SU-DHL-6 (cell line): ENCODE data around the gene ZNF333.

Source experiments
- EZH2phosphoT487 ChIP-seq: fragments of 200-600 bp; sonication (generic), shearing (Covaris generic); conservative IDR thresholded peaks from 2 replicates; pipeline ENCODE4 v1.6.1; 2018; ENCODE audit warnings: mild to moderate bottlenecking, antibody characterized with exemption, low read length, moderate library complexity, mixed read lengths
- TF ChIP-seq, protein P1 (sequence below): fragments of 200-600 bp; sonication (generic); IDR thresholded peaks from one replicate; pipeline ENCODE4 v1.5.1; 2017; ENCODE audit warnings: antibody characterized with exemption, mild to moderate bottlenecking, low read length, moderate library complexity; ENCODE audit not compliant: insufficient read depth, poor library complexity, severe bottlenecking

DNA sequence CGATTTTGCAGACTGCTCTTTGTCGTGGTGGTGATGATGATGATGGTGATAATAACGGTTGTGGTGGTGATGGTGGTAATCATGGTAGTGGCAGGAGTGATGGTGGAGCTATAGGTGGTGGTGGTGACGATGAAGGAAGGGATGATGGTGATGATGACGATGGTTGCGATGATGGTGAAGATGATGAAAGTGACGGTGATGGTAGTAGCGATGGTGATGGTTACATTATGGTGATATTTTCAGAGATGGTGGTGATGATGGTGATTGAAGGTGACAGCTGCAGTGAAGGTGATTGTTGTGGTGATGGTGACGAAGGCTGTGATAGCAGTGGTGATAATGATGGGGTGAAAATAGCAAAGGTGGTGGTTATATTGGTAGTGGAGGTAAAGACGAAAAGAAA lies 13.1 kb upstream of the ZNF333 start:
- TF ChIP-seq, protein P1, sequence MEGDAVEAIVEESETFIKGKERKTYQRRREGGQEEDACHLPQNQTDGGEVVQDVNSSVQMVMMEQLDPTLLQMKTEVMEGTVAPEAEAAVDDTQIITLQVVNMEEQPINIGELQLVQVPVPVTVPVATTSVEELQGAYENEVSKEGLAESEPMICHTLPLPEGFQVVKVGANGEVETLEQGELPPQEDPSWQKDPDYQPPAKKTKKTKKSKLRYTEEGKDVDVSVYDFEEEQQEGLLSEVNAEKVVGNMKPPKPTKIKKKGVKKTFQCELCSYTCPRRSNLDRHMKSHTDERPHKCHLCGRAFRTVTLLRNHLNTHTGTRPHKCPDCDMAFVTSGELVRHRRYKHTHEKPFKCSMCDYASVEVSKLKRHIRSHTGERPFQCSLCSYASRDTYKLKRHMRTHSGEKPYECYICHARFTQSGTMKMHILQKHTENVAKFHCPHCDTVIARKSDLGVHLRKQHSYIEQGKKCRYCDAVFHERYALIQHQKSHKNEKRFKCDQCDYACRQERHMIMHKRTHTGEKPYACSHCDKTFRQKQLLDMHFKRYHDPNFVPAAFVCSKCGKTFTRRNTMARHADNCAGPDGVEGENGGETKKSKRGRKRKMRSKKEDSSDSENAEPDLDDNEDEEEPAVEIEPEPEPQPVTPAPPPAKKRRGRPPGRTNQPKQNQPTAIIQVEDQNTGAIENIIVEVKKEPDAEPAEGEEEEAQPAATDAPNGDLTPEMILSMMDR: no peak
- TF ChIP-seq EZH2phosphoT487: no peak
